Brain microvascular endothelial cell (primary cell): Measurements from ENCODE around the gene PLXNA3.

Experiments used
- DNase-seq: peaks from one replicate; pipeline ENCODE4 v3.0.0-alpha.2; 2020
- H3K27ac ChIP-seq: fragments of 250-450 bp; sonication (Bioruptor Pico); 2 replicates; pipeline ENCODE4 v1.5.1; 2020; ENCODE audit warnings: mild to moderate bottlenecking, moderate library complexity
- H3K27me3 ChIP-seq: fragments of 250-450 bp; sonication (Bioruptor Pico); replicated peaks from 2 replicates; pipeline ENCODE4 v1.5.1; 2020; ENCODE audit warnings: mild to moderate bottlenecking
- H3K36me3 ChIP-seq: fragments of 250-450 bp; sonication (Bioruptor Pico); replicated peaks from 2 replicates; pipeline ENCODE4 v1.5.1; 2020; ENCODE audit warnings: mild to moderate bottlenecking
- H3K4me3 ChIP-seq: 2 replicates; pipeline ENCODE4 v1.5.1; 2011; ENCODE audit warnings: low read depth, mild to moderate bottlenecking, control low read depth, low read length, moderate library complexity
- in situ Hi-C: cut with HindIII; loops from 2 replicates; pipeline ENCODE4 v1.10.0; 2017; ENCODE audit warnings: low sequenced_read_pairs, low pct_ligation_motif_present
- TF ChIP-seq, protein P1 (sequence below): IDR thresholded peaks from 2 replicates; pipeline ENCODE4 v1.5.1; 2011; ENCODE audit warnings: low read depth, mild to moderate bottlenecking, moderate library complexity, low read length, control low read depth, inconsistent platforms; ENCODE audit errors: missing control alignments

Gene PLXNA3

DNA sequence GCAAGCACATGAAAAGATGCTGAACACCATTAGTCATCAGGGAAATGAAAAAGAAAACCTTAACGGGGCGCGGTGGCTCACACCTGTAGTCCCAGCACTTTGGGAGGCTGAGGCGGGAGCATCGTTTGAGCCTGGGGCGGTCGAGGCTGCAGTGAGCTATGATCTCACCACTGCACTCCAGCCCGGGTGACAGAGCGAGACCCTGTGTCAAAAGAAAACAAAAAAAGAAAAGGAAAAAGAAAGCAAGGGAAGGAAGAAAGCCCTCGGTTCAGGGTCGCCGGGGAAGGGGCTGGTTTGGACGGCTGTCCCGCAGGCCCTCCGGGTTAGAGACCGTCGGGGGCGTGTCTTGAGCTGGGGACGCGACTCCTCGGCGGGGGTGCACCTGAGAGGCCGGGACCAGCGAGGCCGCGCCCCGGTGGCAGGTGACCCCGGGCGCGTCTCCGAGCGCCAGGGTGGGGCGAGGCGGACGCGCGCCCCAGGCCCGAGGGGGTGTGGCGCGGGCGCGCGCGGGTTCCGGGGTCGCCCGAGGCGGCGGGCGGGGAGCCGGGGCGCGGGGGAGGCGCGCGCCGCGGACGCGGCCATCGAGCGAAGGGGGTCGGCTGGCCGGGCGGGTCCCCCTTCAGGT, 478 bp upstream of the PLXNA3 start:
- in situ Hi-C loops: no loop called here
- peak overlapping the region; percentile 87 for H3K27ac ChIP-seq
- H3K27me3 ChIP-seq: no peaks in the 10 kb centered on the region
- TF ChIP-seq, protein P1, sequence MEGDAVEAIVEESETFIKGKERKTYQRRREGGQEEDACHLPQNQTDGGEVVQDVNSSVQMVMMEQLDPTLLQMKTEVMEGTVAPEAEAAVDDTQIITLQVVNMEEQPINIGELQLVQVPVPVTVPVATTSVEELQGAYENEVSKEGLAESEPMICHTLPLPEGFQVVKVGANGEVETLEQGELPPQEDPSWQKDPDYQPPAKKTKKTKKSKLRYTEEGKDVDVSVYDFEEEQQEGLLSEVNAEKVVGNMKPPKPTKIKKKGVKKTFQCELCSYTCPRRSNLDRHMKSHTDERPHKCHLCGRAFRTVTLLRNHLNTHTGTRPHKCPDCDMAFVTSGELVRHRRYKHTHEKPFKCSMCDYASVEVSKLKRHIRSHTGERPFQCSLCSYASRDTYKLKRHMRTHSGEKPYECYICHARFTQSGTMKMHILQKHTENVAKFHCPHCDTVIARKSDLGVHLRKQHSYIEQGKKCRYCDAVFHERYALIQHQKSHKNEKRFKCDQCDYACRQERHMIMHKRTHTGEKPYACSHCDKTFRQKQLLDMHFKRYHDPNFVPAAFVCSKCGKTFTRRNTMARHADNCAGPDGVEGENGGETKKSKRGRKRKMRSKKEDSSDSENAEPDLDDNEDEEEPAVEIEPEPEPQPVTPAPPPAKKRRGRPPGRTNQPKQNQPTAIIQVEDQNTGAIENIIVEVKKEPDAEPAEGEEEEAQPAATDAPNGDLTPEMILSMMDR: no peak
- no peak for DNase-seq
- H3K36me3 ChIP-seq: peaks cover 11% of the 10 kb centered on the region
- H3K4me3 ChIP-seq: peak overlapping the region; percentile 51

DNA sequence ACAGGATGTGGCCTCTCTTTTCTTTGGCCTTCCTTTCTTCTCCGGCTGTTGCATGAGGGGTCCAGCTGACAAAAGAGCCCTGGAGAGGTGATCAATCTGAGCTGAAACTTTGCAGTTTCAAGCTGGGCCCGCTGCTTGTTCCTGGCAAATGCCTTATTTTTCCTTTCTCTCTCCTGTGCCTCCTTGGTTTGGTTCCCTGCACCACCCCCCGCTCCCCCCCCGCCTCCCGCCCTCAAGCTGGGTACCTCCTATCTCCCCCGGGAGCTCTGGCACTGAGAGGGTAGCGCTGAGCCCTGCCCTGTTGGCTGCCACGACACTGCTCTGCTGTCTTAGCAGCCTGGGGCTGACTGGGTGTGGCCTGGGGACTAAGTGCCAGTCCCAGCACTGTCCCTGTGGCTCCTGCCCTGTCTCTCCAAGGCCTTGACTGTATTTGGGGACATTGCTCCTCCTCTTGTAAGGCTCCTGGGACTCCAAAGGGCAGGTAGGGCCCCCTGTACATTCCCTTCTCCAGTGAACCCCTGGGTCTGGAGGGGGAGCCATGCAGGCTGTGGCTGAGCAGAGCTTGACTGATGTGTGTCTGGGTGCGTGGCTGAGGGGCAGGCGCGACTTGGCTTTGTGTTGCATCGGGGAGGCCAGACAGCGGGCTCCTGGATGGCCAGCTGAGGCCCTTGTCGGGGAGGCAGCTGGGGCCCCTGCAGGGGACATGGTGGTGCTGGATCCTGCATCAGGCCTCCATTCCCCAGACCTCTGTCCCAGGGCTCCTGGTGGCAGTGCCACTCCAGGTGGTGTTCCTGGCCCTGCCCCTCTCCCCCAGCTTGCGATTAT, 1.1 kb downstream of the PLXNA3 start:
- Histone ChIP-seq H3K4me3 (peak overlapping the region; percentile 71), H3K27me3 (no peaks in the 10 kb centered on the region), H3K27ac (no peak overlapping the region), H3K36me3 (peaks cover 15% of the 10 kb centered on the region)
- TF ChIP-seq, protein P1: no peak
- in situ Hi-C loops: no loop called here
- DNase-seq: no peak

DNA sequence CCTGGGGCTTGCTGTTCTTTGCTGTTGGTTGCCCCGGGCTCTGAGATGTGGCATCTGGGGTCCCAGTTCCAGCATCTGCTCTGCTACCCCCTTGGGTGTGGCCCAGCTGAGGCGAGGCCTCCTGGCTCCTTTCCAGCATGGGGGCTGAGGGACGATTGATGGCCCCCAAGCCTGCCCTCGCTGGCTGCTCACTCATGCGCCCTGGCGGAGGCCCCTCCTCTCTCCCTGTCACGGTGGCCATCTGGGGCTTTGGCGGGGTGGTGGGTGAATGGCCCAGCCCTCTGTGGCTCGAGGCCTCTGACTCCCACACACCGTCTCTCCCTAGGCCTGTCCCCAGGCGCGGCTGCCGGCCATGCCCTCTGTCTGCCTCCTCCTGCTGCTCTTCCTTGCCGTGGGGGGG, 1.8 kb downstream of the PLXNA3 start:
- TF ChIP-seq, protein P1: no peak
- H3K27me3 ChIP-seq: no peaks in the 10 kb centered on the region
- DNase-seq: no peak
- H3K36me3 ChIP-seq: peaks cover 19% of the 10 kb centered on the region
- in situ Hi-C loops: no loop called here
- peak overlapping the region; percentile 71 for H3K4me3 ChIP-seq
- H3K27ac ChIP-seq: no peak overlapping the region

DNA sequence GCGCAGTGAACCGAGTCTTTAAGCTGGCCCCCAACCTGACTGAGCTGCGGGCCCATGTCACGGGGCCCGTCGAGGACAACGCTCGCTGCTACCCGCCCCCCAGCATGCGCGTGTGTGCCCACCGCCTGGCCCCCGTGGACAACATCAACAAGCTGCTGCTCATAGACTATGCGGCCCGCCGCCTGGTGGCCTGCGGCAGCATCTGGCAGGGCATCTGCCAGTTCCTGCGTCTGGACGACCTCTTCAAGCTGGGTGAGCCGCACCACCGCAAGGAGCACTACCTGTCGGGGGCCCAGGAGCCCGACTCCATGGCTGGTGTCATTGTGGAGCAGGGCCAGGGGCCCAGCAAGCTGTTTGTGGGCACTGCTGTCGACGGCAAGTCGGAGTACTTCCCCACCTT, 2.2 kb downstream of the PLXNA3 start:
- in situ Hi-C loops: no loop called here
- TF ChIP-seq, protein P1: peak; percentile 18
- DNase-seq: no peak
- Histone ChIP-seq H3K36me3 (peaks cover 21% of the 10 kb centered on the region), H3K27me3 (no peaks in the 10 kb centered on the region), H3K27ac (no peak overlapping the region), H3K4me3 (peak overlapping the region; percentile 71)

DNA sequence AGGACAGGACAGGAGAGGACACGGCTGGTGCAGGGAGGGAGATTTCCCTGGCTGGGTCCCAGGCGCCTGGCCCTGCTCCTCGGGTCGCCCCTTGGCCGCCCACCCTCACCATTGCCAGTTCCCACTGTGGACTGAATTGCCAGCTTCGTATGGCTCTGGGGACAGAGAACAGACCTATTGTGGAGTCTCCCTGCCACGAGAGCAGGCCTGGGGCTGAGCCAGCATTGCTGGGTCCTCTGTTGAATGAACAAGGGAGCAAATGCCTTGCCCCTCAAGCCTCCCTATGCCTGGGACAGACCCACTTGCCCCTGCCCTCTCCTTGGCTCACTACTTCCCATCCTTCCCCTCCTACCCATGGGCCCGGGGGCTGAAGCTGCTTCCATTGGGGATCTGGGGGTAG, 4.3 kb downstream of the PLXNA3 start:
- in situ Hi-C loops: no loop called here

More for the DNA sequence above, 4.3 kb downstream of the PLXNA3 start:
- no peaks in the 10 kb centered on the region for H3K27me3 ChIP-seq
- H3K36me3 ChIP-seq: peaks cover 24% of the 10 kb centered on the region
- no peak overlapping the region for H3K27ac ChIP-seq
- TF ChIP-seq, protein P1: no peak
- no peak overlapping the region for H3K4me3 ChIP-seq
- DNase-seq: no peak
